ENCODE data around the gene CATSPERZ. TPM values are rescaled to one million over a fixed set of nuclear protein-coding genes. Genes with fewer than 3 reads are reported as not detected.

The CATSPERZ gene
- total and polyA plus RNA-seq, 2 donors (not counting 3 experiments of a cell fraction or from before 2014, with no cell fraction given), result 0.11 TPM; not detected in 1

GRCh38 chr11:64317961-64318765, 18.0 kb downstream of the CATSPERZ start, which contains the start of gene PRDX5:
TSS of gene PRDX5 (plus strand) at chr11:64318121. CDS start at chr11:64318216, 95 bp downstream.
- BruUV-seq (replicated peaks), result TSS peak; percentile 44
- H3K27me3 ChIP-seq (ENCODE audit: control insufficient read depth in 2 of 2, insufficient read depth in 2 of 2, low read length in 2 of 2), result no peaks in the 10 kb centered on the region
- no peaks in the 10 kb centered on the region for H4K20me1 ChIP-seq (replicated peaks; ENCODE audit: control insufficient read depth, extremely low read depth, insufficient read depth, low read length)
- H3K9me3 ChIP-seq (replicated peaks; ENCODE audit: control insufficient read depth, insufficient read depth, low read length), result no peaks in the 10 kb centered on the region
- H3K4me1 ChIP-seq (ENCODE audit: control insufficient read depth, extremely low read depth, insufficient read depth, low read length), result peaks cover 10% of the 10 kb centered on the region
- peak within 1 kb of the TSS; percentile 87 for H3K27ac ChIP-seq (ENCODE audit: insufficient read depth, low read depth, low read length)
- H3K9ac ChIP-seq (replicated peaks; ENCODE audit: extremely low read depth, insufficient read depth, low read length), result peak within 1 kb of the TSS; percentile 77
- ChIA-PET POLR2A (interaction anchor here (0.6 to 2.1 kb wide), 7 partner anchors 9 to 137 kb away, joined by 3 to 6 read pairs (median 5); partner anchors contain the start of genes NUDT22, STIP1 and TRPT1), CTCF (interaction anchor here (0.5 to 3.6 kb wide), 24 partner anchors 9 to 581 kb away, joined by 3 to 72 read pairs (median 6); partner anchors contain the start of genes BAD, CATSPERZ, CCDC88B and ESRRA)
- peak within 1 kb of the TSS; percentile 57 to 76 (median 75) for H3K4me3 ChIP-seq (replicated peaks in 1 of 3; ENCODE audit: insufficient read depth in 1 of 3, low read depth in 1 of 3, low read length in 3 of 3)
- peak; percentile 87 for TF ChIP-seq POLR2AphosphoS5 (IDR thresholded peaks at IDR 0.05; ENCODE audit: insufficient read depth, low read depth, low read length)
- TF ChIP-seq MYC (IDR thresholded peaks at IDR 0.05; ENCODE audit: low read depth, low read length), result no peak
- TF ChIP-seq POLR2A (IDR thresholded peaks at IDR 0.05; ENCODE audit: low read depth, low read length), result peak; percentile 64
- peak in 1 of 2 donors; percentile 32 for TF ChIP-seq CTCF (IDR thresholded peaks at IDR 0.05; ENCODE audit: extremely low read depth in 1 of 2, insufficient read depth in 1 of 2, low read depth in 1 of 2, low read length in 2 of 2)
- TF ChIP-seq FOS (IDR thresholded peaks at IDR 0.05; ENCODE audit: borderline replicate concordance, insufficient read depth, low read length), result no peak
- dilution Hi-C loops (cut with MboI; ENCODE audit: extremely low pct_ligation_motif_present, low sequenced_read_pairs) (no loop called here), intact Hi-C loops (cut with micrococcal nuclease) (loop anchor here (1.0 to 2.0 kb wide), 5 partner anchors 13 to 48 kb away; partner anchors contain the start of genes ESRRA and RPS6KA4)
- no peak for FAIRE-seq
- peaks cover 2 to 18% of the 10 kb centered on the region in 2 experiments for H3K36me3 ChIP-seq (ENCODE audit: control insufficient read depth in 2 of 2, extremely low read depth in 1 of 2, insufficient read depth in 2 of 2, low read length in 2 of 2)
- peaks cover 4% of the 10 kb centered on the region for H3K79me2 ChIP-seq (ENCODE audit: control insufficient read depth, insufficient read depth, low read length)
- no peaks in the 10 kb centered on the region for H3K9me1 ChIP-seq (replicated peaks; ENCODE audit: control insufficient read depth, extremely low read depth, insufficient read depth, low read length)
- peak within 1 kb of the TSS; percentile 87 for H3K4me2 ChIP-seq (ENCODE audit: insufficient read depth, low read length)
- H2AFZ ChIP-seq (ENCODE audit: low read depth, low read length), result peak within 1 kb of the TSS; percentile 65
- DNase-seq (ENCODE audit: low read depth, low spot score), result peak; percentile 96

Data from endothelial cell of umbilical vein (primary cell).